Measurements from ENCODE around the gene SBF2.

SBF2 gene

DNA sequence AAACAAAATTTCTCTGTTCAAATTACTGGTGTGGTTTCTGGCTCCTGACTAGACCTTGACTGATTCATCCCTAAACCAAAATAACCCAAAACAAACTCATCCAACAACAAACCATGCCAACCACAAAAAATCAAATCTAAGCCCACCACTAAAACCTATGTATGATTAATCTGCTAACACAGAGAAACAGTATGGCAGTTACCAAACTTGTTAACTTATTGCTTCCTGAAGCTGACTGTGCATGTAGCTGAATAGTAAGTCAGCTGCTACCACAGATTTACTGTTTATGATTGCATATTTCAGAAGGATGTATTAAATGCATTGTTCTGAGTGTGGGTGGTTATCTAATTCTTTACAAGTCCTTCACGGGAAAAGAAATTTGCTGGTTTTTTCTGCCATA lies 399.0 kb downstream of the SBF2 start:
- DNase-seq (no peak), ATAC-seq (no peak)

DNA sequence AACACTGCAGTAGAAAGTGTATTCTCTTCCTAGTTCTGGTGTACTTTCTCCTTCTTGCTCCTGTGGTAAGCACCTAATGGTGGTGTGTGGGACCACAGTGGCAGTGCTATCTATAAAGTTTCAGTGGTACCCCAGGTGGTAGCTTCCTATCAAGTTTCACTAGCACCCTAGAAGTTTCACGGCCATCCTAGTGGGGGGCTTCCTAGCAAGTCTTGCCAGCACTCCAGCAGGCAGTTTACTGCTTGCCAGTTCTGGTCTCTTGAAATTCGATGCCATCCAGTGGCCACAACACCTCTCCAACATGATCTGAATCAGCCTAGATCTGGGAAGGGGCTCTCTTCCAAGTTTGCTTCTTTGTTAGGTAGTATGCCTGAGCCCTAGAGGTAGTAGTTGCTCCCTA lies 400.5 kb downstream of the SBF2 start:
- ATAC-seq (no peak), DNase-seq (no peak)

DNA sequence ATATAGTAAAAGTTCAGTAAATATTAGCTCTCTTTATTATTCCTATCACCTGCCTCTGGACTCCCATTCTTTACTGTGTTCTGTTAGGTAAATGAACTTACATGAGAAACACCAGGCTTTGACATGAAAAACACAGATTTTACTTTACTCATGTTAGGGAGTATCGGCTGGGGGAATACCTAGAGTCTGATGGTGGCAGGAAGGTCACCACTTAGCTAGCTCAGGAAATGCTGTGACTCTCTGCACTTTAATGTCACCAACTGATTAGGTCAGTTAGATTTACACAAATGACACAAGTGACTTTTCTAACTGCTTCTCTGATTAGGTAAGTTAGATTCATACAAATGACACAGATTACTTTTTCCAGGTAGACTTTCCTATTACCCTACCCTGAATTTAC lies 405.1 kb downstream of the SBF2 start:
- ATAC-seq, result peak; percentile 65
- DNase-seq, result no peak

DNA sequence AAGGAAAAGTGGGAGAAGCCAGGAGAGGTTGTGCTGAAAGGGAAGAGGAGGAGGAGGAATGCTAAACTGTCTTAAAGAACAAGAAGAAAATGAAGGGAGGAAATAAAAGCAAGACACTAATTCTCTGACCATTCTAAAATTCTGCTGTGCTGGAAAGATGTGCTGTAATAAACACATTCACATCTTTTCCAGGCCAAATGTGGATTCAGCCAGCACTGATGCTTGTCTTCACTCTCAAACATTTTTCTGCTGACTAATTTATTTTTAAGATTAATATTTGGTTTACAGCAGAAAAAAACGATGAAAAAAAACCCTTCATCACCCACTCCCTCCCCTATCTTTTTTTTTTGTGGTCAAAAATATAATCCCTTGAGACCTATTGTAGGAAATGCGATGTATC lies 406.5 kb downstream of the SBF2 start:
- DNase-seq (no peak), ATAC-seq (no peak)

DNA sequence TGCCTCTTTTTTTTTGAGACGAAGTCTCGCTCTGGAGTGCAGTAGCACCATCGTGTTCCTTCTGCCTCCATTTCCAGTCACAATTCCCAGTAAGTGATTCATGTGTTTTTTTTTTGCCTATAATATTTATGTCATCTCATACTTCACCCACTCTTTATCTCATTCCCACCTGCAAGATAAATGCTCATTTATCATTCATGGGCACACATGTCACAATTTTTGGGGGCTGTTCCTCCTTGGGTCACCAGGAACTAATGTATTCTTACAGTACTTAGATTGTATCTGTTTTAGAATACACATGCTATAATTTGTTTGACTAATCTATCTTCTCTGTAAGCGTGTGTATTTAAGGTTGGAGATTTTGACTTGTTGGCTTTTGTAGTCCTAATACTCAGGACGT lies 407.4 kb downstream of the SBF2 start:
- ATAC-seq (no peak), DNase-seq (no peak)

DNA sequence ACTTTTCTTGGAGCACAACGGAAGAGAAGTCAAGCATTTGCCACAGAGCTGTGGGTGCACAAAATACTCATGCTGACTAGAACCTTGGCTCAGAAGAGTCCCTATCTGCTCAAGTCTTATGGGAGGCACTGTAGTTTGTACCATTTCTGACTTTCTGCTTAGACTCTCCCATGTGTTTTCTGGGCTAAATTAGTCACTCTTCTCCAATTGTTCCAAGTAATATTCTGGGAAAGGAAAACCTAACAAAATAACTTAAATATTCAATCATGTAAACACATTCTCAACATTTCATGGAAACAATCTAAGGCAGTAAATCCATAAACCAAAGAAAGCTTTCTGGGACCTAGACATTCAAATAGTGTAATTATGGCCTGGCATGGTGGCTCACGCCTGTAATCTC lies 409.4 kb downstream of the SBF2 start:
- no peak for DNase-seq
- ATAC-seq, result no peak

DNA sequence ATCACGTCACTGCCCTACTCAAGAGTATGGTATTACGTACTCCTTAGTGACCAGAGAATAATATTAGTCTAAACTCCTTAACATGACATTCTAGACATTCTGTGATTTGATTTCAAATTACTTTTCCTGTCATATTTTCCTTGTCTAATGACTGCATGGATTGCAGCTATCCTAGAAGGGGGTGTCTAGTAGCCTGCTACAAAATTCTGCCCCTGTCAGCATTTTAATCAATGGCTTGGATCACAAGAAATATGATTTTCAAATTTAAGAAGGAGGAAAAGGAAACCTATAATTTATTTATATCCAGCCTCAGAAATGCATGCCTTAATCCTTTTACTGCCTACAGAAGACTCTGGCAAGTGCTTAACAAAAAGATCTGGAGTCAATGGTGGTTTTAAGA lies 413.4 kb downstream of the SBF2 start:
- no peak for ATAC-seq
- DNase-seq, result no peak

DNA sequence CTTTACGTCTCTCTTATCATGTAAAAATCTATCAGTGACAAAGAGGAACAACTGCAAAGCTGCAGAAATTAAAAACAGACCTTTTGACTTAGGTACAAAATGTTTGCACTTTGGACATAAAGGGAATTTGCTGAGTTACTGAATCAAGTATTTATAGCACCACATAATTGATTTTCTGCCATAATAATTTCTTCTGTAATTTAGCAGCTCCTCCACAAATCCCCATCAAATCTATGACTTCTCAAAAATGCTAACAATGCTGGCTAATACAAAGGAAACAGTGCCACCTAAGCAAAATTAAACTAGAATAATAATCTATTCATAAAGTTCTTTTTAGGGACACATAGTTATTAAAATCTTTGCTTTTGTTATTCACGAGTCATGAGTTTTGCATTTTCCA lies 415.1 kb downstream of the SBF2 start:
- no peak for ATAC-seq
- no peak for DNase-seq

DNA sequence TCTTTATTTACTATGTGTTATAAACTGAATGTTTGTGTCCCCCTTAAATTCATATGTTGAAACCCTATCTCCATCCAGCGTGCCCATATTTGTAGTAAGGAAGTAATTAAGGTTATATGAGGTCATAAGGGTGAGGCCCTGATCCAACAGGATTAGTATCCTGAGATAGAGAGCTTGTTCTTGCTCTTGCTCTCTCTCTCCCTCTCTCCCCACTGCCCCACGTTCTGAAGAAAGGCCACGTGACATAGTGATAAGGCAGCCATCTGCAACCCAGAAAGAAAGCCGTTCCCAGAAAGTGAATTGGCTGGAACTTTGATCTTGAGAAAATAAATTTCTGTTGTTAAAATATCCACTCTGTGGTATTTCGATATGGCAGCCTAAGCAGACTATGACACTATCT lies 417.7 kb downstream of the SBF2 start:
- ATAC-seq (no peak), DNase-seq (no peak)

DNA sequence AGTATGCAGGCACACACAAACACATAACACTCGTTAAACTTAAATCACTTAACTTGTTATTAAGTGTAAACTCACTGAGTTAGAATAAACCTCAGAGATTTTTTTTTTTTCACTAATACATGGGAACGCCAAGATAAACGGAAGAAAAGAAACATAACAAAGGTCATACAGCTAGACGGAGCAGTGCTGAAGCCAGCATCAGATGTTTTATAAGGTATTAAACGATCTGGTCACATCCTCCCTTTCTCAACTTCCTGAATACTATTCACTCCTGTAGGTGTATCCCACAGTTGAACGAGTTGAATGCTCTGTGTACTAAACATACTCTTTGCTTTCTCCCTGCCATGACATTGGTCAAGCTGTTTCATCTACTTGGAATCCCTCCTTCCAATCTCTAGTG lies 418.2 kb downstream of the SBF2 start:
- DNase-seq (no peak), ATAC-seq (no peak)

DNA sequence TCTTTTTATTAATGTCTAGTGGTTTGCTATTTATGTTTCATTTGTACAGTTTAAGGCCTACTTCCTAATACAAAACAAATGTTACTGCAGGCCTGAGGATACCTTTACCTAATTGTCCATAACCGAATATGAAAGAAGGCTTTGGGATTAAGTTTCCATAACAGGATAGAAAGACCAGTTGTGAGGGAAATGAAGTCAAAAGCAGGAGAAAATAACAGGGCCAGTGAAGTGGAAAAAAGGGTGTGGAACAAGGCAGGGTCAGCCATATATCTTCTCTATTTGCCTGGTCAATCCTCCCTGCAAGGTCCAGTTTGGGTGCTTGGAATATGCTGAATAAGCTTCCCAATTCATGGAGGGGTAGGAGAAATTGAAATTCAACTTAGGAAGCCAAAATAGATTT lies 418.6 kb downstream of the SBF2 start:
- DNase-seq (no peak), ATAC-seq (no peak)

DNA sequence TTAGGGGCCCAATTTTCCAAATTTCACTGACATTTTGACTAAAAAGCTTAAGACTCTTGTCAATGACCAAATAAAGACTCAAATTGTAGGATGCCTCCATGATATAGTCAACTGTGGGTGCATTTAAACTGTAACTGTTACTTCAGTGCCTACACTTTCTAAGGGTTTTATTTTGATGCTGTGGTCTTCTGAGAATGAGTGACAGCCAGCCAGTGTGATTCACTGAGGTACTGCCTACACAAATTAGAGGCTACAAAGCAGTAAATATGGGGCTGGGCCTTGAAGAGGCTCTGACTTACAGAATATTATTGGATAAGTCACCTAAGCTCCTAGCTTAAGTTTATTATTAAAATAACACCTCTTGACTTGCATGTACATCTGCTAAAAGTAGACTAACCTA lies 419.6 kb downstream of the SBF2 start:
- DNase-seq, result no peak
- no peak for ATAC-seq

DNA sequence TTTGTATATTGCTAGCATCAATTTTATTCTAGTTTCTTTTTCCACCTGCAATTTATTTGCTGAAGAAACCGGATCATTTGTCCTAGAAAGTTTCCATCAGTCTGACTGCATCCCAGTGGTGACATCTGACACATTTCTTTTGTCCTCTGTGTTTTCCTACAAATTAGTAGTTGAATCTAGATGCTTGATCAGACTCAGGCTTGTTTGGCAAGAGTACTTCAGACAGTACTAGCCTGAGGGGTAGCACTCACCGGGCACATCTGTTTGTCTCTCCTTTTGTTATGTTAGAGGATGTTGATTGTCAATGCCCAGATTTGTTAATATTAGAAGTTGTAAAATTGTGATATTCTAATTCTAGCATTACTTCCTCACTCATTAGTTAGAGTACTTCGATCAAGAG lies 425.4 kb downstream of the SBF2 start:
- ATAC-seq (no peak), DNase-seq (no peak)

DNA sequence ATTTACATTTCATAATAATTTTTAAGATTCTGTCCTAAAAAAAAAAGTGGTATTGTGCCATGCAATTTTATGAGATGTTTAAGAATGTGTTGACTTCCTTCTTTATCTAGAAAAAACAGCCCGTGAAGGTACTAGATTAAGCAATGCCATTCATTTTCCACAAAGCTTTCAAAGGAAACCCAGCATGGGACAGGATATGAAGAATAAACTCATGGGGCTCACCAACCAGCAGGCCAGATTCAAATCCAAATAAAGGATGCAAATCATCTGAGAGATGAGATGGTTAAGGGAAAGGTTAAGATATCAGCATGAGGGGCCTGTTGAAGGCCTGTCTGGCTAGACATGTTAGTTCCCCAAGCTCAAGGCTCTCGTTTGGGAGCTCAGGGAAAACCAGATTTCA lies 431.0 kb downstream of the SBF2 start:
- ATAC-seq, result no peak
- no peak for DNase-seq

DNA sequence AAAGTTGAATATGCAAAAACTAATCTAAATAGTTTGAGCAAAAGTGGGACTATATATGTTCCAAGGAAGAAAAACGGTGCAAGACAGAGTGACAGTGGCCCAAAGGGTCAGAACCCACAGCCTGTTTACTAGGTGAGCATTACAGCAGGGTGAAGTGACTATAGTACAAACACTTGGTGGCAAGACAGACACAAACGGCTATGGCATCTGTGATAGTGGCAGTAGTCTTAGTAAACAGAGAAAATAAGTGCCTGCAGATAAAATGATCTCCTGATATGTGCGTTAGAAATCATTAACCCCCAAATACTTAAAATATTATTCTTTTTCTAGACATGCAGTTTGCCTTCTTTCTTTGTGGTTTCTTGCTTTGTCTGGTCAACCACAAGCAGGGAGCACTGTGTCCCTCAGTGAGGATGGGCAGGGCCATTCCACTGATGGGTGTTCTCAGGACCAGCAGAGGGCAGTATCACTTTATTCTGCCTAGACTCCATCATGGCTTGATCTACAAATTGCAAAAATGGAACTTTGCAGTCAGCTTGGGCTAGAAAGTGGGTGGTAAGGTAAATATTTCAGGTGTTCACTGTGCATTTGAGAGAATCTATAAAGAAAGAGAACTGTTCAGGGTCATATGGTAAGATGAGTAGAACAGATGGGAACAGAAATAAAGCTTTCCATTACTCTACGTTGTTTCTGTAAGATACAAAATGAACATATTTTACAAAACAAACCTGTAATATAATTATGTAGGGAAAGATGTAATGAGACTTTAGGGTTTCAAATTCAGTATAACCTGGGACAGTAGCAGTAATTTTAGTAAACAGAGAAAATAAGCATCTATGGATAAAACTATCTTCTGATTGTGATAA lies 431.9 kb downstream of the SBF2 start:
- ATAC-seq (peak; percentile 55), DNase-seq (peak; percentile 56)

DNA sequence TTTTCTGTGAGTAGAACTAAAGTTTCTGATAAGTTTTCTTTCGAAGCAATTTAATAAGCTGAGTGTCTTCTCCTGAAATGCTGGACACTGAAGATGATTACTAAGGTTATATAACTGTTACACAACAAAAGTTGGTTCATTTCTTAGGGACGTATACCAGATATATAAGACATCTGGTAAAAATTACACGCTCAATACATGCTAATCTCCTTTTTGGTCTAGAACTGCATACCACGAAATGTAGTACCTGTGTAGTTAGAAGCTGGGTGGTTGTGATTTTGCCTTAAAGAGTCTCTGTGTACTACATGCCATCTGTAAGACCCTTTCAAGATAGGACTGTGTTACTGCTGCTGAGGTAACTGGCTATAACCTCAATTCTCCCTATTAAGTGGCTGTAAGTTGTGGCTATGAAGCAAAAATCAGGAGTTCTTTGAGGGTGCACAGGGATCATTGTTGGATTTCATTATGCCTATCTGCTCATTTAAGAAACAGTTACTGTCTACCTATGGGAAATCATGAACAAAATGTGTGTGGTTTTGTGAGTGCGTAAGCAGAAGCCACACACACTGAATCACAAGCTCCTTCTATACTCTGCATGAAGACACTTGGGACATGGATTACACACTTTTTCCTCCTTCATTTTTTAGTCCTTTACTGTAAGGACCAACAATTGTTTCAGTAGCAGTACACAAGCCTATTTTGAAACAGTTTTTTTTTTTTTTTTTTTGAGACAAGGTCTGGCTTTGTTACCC lies 434.3 kb downstream of the SBF2 start:
- DNase-seq (no peak), ATAC-seq (peak; percentile 95)

DNA sequence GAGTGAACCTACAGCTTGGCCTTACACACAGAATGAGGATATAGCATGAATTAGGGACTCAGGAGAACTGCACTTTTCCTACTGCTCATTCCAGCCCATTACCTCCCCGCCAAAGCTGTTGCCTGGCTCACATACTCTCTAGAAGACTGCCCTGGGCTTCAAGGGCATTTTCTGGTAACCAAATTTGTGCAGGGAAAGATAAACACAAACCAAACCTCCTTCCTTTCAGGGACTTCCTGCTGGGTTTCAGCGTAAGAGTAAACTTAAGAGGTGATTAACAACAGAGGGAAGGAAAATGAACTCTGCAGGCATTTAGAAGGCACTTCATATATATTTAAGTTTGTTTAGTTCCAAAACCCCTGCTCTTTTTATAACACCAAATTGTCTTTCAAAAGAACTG lies 435.2 kb downstream of the SBF2 start:
- no peak for ATAC-seq
- no peak for DNase-seq

DNA sequence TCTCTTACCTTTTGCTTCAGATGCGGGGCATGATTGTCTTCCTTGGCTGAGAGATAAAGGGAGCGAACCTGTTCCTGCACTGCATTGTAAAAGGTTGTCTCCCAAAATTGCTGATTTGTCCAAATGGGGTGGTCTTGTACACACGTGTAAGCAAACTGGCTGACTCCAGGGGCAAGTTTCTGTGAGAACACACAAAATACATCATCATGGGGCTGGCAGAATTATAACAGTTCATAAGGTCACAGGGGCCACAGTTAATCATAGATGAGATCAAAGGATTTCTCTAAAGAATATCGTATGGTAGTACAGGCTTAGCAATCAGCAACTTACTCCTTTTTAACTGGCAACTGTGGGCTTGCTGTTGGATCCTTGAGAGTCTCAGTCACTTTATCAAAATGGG lies 435.8 kb downstream of the SBF2 start:
- peak; percentile 20 for ATAC-seq

DNA sequence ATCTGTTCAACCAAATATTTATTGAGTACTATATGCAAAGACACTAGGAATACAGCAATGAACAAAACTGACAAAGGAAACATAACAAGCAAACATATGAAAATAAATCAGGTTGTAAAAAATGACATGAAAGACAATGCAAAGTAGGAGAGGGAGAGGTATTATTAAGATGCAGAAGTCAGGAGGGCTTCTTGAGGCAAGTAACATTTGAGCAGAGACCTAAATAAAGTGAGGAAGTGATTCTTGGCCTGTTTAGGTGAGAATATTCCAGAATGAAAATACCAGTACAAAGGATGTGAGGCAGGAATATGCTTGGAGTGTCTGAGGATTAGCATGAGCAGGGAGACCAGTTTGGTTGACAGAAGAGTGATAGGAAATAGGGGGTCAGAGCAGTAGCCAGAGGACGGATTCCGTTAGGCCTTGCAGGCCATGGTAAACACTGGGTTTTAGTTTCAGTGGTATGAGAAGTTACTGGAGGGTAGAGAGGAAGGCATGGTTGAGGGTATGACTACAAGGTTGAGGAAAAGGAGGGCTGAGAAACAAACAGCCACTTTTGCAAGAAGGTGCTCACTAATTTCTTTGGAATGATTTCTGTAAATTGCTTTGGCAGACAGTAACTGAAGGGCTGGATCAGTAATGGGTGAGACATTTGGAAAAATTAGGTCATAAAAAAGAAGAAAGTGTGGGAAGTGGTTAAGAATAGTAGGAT lies 438.3 kb downstream of the SBF2 start:
- ATAC-seq, result no peak

More for the DNA sequence above, 435.8 kb downstream of the SBF2 start:
- no peak for DNase-seq

DNA sequence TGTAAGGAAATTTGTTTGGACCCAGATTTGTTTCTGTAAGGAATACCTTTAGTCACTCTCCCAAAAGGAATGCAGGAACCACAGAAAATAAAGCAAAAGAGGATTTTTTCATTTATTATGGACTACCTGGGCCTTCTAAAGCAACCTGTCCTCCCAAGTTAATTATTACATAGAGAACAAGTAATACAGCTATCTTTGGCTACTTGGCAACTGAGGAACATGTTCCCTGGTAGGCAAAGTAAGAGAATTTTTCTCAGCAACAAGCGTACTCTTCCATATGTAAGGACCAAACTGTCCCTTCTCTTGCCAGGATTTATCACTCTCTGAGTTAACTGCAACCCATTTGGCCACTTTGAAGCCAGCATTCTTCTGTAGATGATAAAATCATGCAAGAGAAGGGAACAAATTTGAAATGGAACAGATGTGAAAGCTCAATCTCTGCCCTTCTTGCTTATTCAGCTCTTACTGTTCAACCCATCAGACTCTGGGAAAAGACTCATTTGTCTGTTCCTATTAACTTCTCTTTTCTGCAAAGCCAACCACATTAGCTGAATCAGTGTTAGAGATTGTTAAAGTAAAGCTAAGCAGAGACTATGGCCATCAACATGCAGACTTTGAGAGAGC lies 440.0 kb downstream of the SBF2 start:
- no peak for ATAC-seq
- no peak for DNase-seq

More for the DNA sequence above, 438.3 kb downstream of the SBF2 start:
- no peak for DNase-seq

DNA sequence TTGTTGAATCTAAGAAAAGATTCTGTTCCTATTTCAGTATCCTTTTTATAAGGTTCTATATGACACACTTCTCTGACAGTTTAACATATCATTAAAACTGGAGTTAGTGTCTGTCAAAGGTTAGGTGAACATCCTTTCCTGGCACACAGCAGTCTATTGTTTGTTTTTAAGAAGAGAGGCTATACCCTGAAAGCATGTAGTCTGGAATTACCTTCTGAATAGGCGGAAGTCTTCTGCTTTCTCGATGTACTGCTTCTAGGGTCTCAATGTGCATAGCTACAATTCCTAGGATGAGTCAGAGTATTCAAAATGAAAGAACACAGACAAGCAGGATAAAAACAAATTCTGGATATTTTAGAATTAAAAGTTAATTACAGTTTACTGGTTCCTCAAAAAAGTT lies 441.6 kb downstream of the SBF2 start:
- DNase-seq (no peak), ATAC-seq (no peak)

DNA sequence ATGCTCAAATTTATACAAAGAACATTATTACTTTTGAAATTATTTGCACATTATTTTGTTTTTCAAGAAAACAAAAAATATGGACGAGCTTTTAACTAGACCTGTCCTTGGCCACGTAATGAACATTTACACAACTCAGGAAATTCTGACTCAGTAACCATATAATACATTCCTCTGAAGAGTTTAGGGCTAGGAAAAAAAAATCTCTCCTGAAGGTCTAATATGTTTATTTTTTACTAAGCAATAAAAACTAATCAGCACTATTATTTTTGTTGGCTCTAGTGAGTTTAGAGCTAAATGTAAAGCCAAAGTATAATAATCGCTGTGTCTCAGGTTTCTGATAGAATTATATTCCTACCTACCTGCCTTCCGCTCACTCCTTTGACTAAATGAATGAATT lies 442.7 kb downstream of the SBF2 start:
- ATAC-seq, result no peak
- DNase-seq, result no peak
